Esophagus muscularis mucosa (tissue), 3 donors: ENCODE measurements around the gene CBX5.

Experiments used
- POLR2A ChIP-seq: fragments of 450-650 bp; IDR thresholded peaks from one replicate; pipeline ENCODE4 v1.6.1; 2017; ENCODE audit warnings: antibody characterized with exemption, moderate library complexity, mild to moderate bottlenecking, low read depth
- POLR2AphosphoS5 ChIP-seq, 2 donors: sonication (generic); formaldehyde crosslinking; IDR thresholded peaks; one replicate each; pipeline ENCODE4 v1.6.1; 2017; ENCODE audit warnings: antibody characterized with exemption in 2 of 2
- TF ChIP-seq, protein P1 (sequence below), 3 experiments: fragments of 200-600 bp in 2 of 3; fragments of 450-650 bp in 1 of 3; sonication (generic) in 2 of 3; IDR thresholded peaks; one replicate each; pipeline ENCODE4 v1.5.1; 2017 to 2019; ENCODE audit warnings: antibody characterized with exemption in 3 of 3, mild to moderate bottlenecking in 2 of 3, moderate library complexity in 1 of 3

DNA sequence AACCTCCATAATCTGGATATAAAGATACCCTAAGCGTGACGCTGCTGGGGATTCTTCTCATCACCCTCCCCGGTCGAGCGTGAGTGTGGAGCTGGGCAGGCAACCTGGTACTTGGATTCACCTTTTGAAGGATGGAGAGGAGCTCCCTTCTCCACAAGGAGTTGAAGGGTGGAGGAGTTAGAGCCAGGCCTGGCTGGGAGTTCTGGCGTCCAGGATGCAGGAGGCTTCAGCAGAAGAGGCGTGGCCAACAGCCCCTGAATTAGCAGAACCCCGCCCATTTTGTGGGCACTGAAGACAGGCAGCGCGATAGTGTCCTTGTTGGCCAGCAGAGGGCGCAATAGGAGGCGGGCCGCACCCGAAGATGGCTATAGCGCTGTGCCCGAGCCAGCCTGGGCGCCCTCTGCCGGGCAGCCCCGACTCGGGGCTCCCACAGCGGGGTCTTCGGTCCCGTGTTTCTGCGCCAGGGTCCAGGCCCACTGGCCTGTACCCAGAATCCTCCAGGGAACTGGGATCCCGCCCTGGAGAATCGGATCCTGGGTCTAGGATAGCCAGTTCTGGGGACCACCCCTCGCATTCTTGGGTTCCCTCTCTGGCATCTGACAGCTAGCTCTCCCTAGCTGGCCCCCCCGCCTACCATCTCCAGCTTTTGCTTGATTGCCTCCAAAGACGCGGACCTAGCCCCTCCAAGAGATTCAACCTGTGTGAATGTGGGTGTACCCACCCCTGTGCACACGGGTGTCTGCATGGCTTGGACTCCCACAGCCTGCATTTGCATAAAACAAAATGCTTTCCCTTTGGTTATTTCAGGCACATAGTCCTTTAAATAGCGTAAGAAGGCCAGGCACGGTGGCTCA is 65.1 kb downstream of the CBX5 start:
- TF ChIP-seq POLR2AphosphoS5 (IDR thresholded peaks at IDR 0.05) (peak in 1 of 2 donors; percentile 59), POLR2A (no peak)
- TF ChIP-seq, protein P1, sequence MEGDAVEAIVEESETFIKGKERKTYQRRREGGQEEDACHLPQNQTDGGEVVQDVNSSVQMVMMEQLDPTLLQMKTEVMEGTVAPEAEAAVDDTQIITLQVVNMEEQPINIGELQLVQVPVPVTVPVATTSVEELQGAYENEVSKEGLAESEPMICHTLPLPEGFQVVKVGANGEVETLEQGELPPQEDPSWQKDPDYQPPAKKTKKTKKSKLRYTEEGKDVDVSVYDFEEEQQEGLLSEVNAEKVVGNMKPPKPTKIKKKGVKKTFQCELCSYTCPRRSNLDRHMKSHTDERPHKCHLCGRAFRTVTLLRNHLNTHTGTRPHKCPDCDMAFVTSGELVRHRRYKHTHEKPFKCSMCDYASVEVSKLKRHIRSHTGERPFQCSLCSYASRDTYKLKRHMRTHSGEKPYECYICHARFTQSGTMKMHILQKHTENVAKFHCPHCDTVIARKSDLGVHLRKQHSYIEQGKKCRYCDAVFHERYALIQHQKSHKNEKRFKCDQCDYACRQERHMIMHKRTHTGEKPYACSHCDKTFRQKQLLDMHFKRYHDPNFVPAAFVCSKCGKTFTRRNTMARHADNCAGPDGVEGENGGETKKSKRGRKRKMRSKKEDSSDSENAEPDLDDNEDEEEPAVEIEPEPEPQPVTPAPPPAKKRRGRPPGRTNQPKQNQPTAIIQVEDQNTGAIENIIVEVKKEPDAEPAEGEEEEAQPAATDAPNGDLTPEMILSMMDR (IDR thresholded peaks at IDR 0.05) = peak; percentile 85 to 95 (median 89)
